GM19238 (cell line): ENCODE data around the gene RRN3.
"Not testable (repeated sequence)": the region's sequence is repeated elsewhere in the genome, so short reads cannot be mapped to it uniquely, and the experiment has no call there.

Source experiments
- DNase-seq: peaks from one replicate; pipeline ENCODE4 v3.0.0; 2011; ENCODE audit warnings: low spot score; ENCODE audit not compliant: insufficient read length

Gene RRN3

DNA sequence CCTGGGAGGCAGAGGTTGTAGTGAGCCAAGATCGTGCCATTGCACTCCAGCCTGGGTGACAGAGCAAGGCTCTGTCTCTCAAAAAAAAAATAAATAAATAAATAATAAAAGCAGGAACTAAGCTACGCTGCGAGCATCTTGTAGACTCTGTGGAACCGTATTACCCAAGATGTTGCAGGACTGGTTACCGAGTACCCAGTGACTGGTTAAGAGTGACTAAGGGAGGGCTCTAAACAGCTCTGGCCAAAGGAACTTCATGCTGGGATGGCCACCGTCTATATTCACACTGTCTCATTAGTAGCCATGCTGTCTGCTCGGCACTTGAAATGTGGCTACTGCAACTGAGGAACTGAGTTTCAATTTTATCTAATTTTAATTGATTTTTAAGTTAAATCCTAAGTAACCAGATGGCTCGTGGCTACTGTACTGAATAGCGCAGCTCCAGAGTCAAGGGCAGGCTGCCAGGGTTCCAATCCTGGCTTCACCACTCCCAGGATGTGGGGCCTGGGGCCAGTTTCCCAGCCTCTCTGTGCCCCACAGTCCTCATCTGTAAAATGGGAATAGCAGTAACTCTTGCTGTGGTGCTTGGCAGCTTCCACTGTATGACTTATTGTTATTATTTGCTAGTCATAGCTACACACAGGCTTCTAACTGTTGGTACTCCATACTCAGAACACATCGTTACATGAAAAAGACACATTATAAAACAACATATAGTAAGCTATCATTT, 41.2 kb downstream of the RRN3 start:
- DNase-seq: no peak

- no peak for DNase-seq
These were observed 42.6 kb downstream of the RRN3 start for GRCh38 chr16:15051387-15051951.

GRCh38 chr16:15050440-15050839, 43.6 kb downstream of the RRN3 start:
- not testable (repeated sequence) for DNase-seq

GRCh38 chr16:15049581-15050180, 44.4 kb downstream of the RRN3 start:
- DNase-seq: no peak

DNA sequence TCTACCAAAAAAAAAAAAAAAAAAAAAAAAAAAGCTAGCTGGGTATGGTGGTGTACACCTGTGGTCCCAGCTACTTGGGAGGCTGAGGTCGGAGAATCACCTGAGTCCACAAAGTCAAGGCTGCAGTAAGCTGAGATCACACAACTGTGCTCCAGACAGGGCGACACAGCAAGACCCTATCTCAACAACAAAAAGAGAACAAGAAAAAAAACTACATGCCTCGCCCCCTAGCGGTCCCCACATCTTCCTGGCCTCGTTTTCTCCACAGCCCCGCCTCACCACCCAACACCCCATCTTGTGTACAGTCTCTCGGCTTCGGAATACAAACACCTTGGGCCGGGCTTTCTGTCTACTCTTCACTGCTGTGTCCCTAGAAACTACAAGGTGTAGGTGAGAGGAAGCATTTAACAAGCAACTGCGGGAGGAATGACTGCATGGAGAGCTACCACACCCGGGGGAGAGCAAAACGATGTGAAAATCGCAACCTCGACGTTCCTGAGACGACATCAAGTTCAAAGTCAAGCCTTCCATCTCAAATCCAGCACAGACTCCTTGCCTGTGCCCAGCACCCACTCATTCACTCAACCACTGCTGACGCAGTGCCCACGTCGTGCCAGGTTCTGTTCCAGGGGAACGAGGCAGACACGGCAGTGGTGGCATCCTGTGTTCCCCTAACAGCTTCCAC, 47.2 kb downstream of the RRN3 start:
- DNase-seq: no peak

DNA sequence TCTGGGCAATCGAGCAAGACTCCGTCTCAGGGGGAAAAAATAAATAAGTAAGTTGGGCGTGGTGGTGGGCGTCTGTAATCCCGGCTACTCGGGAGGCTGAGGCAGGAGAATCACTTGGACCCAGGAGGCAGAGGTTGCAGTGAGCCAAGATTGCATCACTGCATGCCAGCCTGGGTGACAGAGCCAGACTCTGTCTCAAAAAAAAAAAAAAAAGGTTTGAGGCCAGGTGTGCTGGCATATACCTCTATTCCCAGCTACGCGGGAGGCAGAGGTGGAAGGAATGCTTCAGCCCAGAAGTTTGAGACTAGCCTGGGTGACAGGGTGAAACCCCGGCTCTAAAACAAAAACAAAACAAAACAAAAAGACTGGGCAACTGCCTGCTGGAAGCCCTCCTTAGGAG, 48.8 kb downstream of the RRN3 start:
- DNase-seq: not testable (repeated sequence)

DNA sequence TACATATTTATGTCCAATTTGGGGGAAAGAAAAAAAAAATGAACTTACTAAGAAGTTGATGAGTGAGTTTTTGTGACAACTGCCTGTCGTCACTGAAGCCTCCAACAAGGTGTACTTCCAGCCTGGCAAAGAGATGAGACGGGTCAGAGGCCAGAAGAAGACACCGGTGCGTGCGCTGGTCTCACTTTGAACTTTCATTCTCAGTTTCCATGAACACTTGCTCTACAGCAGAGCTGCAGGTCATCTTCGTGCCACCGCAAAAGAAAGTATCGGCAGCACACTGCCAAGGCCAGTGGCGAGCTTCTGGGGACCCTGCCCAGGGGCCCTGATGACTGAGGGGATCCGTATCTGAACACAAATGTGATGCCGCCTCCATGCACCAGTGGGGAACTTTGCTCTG, 49.8 kb downstream of the RRN3 start:
- DNase-seq: no peak

GRCh38 chr16:15043344-15043743, 50.7 kb downstream of the RRN3 start:
- no peak for DNase-seq

DNA sequence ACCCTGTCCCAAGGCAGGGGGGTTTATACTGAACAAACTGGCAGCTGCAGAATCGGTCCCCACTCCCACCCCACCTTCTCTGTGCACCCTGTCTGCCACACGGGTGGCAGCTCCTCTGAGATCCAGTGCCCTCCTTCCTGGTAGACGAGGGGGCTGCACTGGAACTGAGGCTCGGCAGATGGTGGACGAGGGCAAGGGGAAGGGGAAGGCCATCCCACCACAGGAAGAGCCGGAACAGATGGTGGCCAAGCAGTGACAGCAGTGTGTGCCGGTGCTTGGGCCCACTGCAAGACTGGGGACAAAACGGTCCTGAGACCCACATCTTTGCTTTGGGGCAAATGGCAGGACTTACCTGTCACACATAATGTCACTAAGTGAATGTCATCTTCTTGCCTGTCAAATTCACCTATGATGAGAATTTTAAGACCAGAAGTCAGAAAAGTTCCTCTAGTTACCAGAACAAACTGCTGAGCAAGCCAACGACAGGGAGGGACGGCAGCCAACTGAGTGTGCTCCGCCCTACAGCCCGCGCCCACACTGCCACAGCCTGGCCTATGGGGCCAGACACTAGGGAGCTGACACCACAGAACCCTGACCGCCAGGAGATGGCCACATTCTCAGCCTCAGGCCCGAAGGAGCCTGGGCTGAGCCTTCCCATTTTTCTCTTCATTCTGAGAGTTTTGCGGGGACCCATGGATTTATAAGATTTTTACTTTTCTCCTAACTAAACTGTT, 52.6 kb downstream of the RRN3 start:
- no peak for DNase-seq

GRCh38 chr16:15038689-15039088, 55.4 kb downstream of the RRN3 start:
- DNase-seq: no peak

DNA sequence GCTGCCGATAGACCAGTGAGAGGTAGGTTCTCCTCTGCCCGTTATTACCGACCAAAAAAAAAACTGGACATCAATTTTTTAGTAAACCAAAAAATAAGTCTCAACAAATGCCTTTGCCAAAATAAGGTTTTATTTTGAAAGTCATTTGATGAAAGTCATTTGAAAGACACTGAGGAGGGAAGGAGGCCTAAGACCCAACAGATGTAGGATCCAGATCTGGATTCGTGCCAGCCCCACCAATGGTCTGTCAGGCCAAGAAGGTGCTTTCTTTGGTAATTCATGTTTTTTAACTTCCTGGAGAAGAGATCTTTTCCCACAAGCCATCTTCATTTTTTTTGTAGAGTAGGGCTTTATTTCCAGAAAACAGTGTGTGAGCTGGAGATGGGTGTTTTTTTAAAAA, 56.3 kb downstream of the RRN3 start:
- DNase-seq: no peak

DNA sequence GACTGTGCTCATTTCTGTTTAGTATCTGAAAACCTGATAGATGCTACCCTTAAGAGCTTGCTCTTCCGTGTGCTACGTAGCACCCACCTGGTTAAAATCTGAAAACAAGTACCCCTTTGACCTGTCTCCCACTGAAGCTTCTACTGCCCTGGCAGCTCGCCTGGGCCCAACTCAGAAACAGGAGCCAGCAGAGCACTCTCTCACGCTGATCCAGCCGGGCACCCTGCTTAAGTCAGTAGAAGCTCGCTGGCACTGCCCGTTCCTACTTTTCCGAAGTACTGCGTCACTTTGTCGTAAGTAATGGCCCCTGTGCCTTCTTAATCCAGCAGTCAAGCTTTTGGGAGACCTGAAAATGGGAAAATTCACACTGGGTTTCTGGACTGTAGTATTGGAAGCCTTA, 57.1 kb downstream of the RRN3 start:
- DNase-seq: no peak

GRCh38 chr16:15035163-15035729, 58.8 kb downstream of the RRN3 start:
- no peak for DNase-seq

DNA sequence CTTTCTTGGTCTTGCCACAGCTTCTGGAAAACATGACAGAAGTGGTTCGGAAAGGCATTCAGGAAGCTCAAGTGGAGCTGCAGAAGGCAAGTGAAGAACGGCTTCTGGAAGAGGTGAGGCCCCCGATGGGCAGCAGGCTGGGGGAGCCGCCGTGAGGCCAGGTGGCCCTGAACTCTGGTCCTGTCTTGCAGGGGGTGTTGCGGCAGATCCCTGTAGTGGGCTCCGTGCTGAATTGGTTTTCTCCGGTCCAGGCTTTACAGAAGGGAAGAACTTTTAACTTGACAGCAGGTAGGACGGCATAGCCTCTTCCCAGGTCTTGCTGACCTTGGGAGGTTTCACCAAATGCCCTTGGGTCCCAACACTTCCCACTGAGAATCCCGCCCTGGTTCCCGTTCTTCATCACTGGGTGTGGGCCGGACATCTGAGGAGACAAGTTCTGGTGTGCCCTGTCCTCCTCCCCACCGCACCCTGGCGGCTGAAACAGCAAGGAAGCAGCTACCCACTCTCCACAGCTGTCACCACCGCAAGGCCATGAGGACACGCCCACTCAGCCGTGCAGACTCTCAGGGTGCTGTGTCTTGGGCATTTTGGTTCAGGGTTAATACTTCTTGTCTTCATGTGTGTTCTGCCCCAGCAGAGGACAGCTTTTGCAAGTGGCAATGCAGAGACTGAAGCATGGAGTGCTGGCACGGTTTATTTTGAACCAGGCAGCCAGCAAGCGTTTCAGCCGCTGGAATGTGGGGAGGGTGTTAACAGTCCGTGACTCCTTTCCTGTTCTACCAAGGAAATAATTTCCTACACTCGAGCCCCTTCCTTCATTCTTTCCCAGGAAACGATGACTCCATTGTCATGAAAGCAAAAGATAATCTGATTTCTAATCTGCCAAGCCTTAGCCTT, 59.6 kb downstream of the RRN3 start:
- DNase-seq: no peak

GRCh38 chr16:15033309-15033707, 60.8 kb downstream of the RRN3 start:
- no peak for DNase-seq

DNA sequence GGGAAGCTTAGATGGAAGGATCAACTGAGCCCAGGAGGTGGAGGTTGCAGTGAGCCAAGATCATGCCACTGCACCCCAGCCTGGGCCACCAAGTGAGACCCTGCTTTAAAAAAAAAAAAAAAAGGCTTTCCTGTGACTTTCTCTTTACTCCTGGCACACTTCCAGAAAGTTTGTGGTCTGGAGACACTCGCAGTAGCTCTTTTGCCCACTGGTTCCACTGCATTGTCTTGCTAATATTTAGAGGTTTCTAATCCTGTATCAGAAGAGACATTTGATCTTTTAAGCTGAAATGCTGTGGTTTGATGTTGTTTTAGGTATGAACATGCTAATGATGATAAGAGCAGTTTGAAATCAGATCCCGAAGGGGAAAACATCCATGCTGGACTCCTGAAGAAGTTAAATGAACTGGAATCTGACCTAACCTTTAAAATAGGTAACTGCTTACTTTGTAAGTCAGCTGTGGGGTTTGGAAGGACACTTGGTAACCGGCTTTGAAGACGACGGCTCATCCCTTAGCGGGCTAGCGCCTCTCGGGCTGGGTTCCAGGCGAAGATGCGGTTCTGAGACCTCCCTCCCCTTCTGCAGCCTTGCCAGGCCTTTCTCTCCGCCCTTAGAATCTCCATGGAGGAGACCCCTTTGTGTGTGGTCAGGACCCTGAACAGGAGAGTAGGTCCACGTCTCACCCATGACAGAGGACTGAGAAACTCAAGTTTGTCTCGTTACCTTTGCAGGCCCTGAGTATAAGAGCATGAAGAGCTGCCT, 61.3 kb downstream of the RRN3 start:
- DNase-seq: no peak

DNA sequence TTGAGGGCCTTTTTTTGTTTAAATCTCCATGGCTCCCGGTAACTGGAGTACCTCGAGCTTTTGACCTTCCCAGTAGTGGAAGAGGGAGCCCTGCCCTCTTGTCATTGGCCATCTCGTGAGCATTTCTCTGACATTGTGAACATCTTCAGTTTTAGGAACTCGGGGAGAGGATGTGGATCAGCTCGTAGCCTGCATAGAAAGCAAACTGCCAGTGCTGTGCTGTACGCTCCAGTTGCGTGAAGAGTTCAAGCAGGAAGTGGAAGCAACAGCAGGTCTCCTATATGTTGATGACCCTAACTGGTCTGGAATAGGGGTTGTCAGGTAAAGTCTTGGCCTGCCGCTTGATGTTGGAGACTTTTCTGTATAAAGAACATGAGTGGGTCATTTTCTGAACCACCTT, 62.5 kb downstream of the RRN3 start:
- no peak for DNase-seq

- no peak for DNase-seq
These were observed 62.9 kb downstream of the RRN3 start for GRCh38 chr16:15031179-15031578.

DNA sequence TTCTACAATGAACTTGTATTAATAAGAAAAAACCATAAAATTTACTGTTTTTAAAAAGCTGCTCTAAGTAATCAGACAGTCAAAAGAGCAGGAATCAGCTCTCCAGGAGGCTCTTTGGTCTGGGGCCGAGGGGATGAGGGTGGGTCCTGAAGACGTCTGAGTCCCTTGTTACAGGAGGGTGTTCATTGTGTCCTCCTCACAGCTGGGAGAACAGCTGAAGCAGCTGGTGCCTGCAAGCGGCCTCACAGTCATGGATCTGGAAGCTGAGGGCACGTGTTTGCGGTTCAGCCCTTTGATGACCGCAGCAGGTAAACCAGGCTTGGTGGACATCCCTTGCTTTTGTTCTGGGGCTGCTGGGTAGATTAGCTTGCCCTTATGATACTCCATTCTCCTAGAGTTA, 64.3 kb downstream of the RRN3 start:
- DNase-seq: not testable (repeated sequence)
